ENCODE data around the gene EXOC2. TPM values are rescaled to one million over a fixed set of nuclear protein-coding genes. Genes with fewer than 3 reads are reported as not detected.

The EXOC2 gene
- total RNA-seq, 1 experiment from 2014 or later, result 41.4 TPM

DNA sequence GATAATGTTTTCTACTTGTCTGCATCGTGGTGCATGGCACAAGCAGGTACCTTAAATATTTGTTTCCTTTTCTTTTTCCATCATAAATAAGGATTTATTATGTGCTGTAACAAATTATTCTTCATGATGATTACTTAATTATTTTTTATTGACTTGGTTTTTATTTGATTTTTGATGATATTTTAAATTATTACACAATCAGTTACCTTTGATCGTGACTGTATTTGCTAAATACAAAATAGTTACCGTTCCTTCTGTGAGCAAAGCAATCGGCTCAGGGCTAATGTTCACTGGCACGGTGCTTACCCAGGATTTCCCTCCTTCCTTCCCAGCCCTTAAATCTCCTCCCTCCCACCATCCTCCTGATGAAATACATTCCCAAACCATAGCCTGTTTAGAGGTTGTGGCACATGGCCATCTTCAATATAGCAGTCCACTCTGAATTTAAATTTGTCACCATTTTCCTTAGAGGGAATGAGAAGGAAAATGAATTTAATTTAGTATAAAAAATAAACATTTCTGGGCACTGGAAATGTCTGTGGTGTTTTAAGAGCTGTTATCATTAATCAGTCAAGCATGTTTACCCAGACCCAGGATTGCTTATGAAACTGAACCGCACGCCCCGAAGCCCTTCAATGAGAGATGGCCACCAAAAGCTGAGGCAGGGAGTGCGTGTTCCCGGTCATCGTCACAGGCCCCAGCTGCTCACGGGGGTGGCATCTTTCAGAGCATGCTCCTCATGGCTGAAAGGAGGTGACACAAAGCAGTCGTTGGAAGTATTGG is 23.0 kb upstream of the EXOC2 start:
- DNase-seq, result no peak

DNA sequence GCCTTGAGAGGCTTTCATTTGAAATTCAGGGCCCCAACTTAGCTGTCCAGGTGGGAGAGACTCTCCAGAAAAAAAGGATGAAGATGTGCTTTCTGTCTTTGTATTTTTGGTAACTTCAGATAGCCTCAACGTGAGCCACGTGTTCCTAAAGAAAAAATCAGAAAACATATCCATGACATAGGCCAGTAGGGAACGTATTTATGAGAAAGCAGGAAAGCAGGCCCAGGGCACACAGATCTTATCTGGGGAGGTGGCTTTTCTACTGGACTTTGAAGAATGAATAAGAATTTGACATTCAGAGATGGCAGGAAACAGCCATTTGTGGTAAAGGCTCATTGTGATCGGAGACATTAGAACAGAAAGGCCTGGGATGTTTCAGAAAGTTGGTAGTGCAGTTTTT is 21.2 kb upstream of the EXOC2 start:
- H3K4me3 ChIP-seq (ENCODE audit: insufficient read depth, low read depth, low read length), result no peak overlapping the region
- no peak for DNase-seq
- peaks cover 7% of the 10 kb centered on the region for H3K27me3 ChIP-seq (ENCODE audit: control insufficient read depth, insufficient read depth, low read length)
- H3K36me3 ChIP-seq (replicated peaks; ENCODE audit: control insufficient read depth, insufficient read depth, low read length), result no peaks in the 10 kb centered on the region

More for the DNA sequence above, 23.0 kb upstream of the EXOC2 start:
- no peaks in the 10 kb centered on the region for H3K36me3 ChIP-seq (replicated peaks; ENCODE audit: control insufficient read depth, insufficient read depth, low read length)
- H3K27me3 ChIP-seq (ENCODE audit: control insufficient read depth, insufficient read depth, low read length), result peaks cover 6% of the 10 kb centered on the region
- no peak overlapping the region for H3K4me3 ChIP-seq (ENCODE audit: insufficient read depth, low read depth, low read length)

- peaks cover 7% of the 10 kb centered on the region for H3K27me3 ChIP-seq (ENCODE audit: control insufficient read depth, insufficient read depth, low read length)
- no peak for DNase-seq
- H3K36me3 ChIP-seq (replicated peaks; ENCODE audit: control insufficient read depth, insufficient read depth, low read length), result no peaks in the 10 kb centered on the region
- H3K4me3 ChIP-seq (ENCODE audit: insufficient read depth, low read depth, low read length), result no peak overlapping the region
Measured at GRCh38 chr6:713351-713750, 20.4 kb upstream of the EXOC2 start.

DNA sequence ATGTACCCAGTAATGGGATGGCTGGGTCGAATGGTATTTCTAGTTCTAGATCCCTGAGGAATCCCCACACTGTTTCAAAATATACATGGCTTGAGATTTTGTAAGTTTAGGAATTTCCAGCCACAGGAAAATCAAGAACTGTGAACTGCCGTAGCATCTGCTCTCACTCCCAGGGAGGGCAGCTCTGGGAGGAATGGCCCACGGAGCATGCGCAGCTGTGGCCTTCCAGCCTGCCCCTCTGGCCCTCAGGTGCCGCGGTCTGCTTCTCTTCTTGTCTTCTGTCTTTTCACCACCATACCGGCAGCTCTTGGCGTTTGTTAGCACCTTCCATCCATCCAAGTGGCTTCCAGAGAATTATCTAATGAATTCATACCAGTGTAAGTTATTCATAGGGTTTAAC is 19.9 kb upstream of the EXOC2 start:
- H3K27me3 ChIP-seq (ENCODE audit: control insufficient read depth, insufficient read depth, low read length), result peaks cover 7% of the 10 kb centered on the region
- no peaks in the 10 kb centered on the region for H3K36me3 ChIP-seq (replicated peaks; ENCODE audit: control insufficient read depth, insufficient read depth, low read length)
- no peak overlapping the region for H3K4me3 ChIP-seq (ENCODE audit: insufficient read depth, low read depth, low read length)
- no peak for DNase-seq

DNA sequence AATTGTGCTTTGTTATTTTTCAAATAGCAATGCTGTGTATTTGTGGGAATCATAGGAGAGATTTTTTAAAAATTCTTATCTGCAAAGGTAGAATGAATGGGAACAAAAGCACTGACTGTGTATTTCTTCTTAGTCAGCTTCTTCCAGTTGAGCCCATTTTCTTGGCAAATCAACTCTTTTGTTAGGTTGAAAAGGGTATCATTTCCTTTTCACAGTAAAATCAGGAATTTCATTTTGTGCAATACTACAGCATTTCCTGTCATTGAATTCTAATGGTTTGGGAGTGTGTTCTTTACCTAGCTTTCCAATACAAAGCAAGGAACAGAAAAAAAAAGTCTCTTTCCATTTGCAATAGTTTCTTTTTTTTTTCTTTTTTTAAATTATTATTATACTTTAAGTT is 19.0 kb upstream of the EXOC2 start:
- Histone ChIP-seq H3K27me3 (ENCODE audit: control insufficient read depth, insufficient read depth, low read length) (peaks cover 7% of the 10 kb centered on the region), H3K4me3 (ENCODE audit: insufficient read depth, low read depth, low read length) (no peak overlapping the region), H3K36me3 (replicated peaks; ENCODE audit: control insufficient read depth, insufficient read depth, low read length) (no peaks in the 10 kb centered on the region)
- DNase-seq, result no peak

DNA sequence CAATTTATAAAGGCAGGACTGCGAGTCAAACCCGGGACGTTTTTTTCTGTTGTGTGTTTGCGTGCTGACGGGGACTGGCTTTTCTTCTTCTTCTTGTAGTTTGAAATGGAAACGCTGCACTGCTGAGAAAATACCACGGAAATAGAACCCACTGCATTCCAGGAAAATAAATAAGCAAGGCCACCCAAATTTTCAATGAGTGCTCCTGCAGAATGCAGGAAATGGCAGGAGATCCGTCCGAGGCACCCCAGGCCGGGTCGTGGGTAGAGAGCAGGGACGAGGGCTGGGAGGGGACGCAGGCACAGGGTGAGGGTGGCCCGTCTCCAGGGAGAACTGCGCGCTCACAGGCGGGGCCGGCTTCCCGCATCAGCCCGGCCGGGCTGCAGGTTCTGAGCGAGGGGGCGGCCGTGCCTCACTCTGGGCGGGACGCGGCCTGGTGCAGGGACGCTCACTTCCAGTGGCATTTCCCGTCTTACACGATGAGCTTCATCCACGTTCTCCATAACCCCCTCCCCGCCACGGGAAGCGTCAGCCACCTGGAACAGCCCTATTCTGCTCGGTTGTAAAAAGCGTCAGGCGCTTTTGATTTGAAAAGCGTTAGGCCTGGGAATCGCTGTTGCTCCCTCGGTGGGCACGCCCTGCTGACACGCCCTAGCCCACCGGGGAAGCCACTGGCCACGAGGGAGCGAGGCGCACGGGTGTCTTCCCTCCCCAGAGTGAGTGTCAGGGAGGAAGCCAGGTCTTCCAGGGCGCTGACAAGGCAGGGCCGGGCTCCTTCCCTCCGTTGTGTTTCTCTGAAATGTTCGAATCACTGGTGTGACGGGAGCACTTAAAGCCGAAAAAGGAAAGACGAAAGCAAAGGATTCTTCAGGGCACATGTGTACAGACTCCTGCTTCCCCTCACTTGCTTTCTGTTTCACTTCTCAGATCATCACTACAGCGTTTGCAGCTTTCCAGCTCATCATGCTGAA is 17.9 kb upstream of the EXOC2 start:
- DNase-seq, result peak; percentile 86
- H3K36me3 ChIP-seq (replicated peaks; ENCODE audit: control insufficient read depth, insufficient read depth, low read length), result no peaks in the 10 kb centered on the region
- peaks cover 7% of the 10 kb centered on the region for H3K27me3 ChIP-seq (ENCODE audit: control insufficient read depth, insufficient read depth, low read length)
- H3K4me3 ChIP-seq (ENCODE audit: insufficient read depth, low read depth, low read length), result peak overlapping the region; percentile 54

- H3K4me3 ChIP-seq (ENCODE audit: insufficient read depth, low read depth, low read length), result no peak overlapping the region
Measured at GRCh38 chr6:709471-710056, 16.6 kb upstream of the EXOC2 start.

DNA sequence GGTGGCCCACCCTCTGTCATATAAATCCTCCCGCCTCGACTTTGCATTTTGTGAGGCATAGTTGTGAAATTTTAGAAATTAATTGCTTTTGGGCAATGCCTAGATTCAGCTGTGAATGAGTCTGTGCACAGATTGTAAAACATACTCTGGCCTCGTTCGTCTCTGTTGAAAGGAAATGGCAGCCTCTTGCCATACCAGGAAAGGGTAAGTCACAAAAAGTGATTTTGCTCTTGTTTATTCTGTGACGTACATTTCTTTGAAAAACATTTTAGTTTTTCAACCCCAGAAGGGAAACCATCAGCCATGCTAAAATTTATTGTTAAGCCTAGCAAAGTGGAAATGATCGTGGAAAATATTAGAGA is 15.3 kb upstream of the EXOC2 start:
- H3K4me3 ChIP-seq (ENCODE audit: insufficient read depth, low read depth, low read length), result no peak overlapping the region
- DNase-seq, result no peak
- no peaks in the 10 kb centered on the region for H3K36me3 ChIP-seq (replicated peaks; ENCODE audit: control insufficient read depth, insufficient read depth, low read length)
- peaks cover 7% of the 10 kb centered on the region for H3K27me3 ChIP-seq (ENCODE audit: control insufficient read depth, insufficient read depth, low read length)

More at GRCh38 chr6:709471-710056, 16.6 kb upstream of the EXOC2 start:
- peaks cover 7% of the 10 kb centered on the region for H3K27me3 ChIP-seq (ENCODE audit: control insufficient read depth, insufficient read depth, low read length)
- no peak for DNase-seq
- H3K36me3 ChIP-seq (replicated peaks; ENCODE audit: control insufficient read depth, insufficient read depth, low read length), result no peaks in the 10 kb centered on the region

- DNase-seq, result no peak
- Histone ChIP-seq H3K27me3 (ENCODE audit: control insufficient read depth, insufficient read depth, low read length) (peaks cover 7% of the 10 kb centered on the region), H3K4me3 (ENCODE audit: insufficient read depth, low read depth, low read length) (no peak overlapping the region), H3K36me3 (replicated peaks; ENCODE audit: control insufficient read depth, insufficient read depth, low read length) (no peaks in the 10 kb centered on the region)
Measured at GRCh38 chr6:707576-708236, 14.8 kb upstream of the EXOC2 start.

- Histone ChIP-seq H3K27me3 (ENCODE audit: control insufficient read depth, insufficient read depth, low read length) (peaks cover 7% of the 10 kb centered on the region), H3K4me3 (ENCODE audit: insufficient read depth, low read depth, low read length) (no peak overlapping the region), H3K36me3 (replicated peaks; ENCODE audit: control insufficient read depth, insufficient read depth, low read length) (no peaks in the 10 kb centered on the region)
- DNase-seq, result no peak
Measured at GRCh38 chr6:706819-707381, 14.0 kb upstream of the EXOC2 start.

- peaks cover 2% of the 10 kb centered on the region for H3K27me3 ChIP-seq (ENCODE audit: control insufficient read depth, insufficient read depth, low read length)
- H3K4me3 ChIP-seq (ENCODE audit: insufficient read depth, low read depth, low read length), result no peak overlapping the region
- H3K36me3 ChIP-seq (replicated peaks; ENCODE audit: control insufficient read depth, insufficient read depth, low read length), result no peaks in the 10 kb centered on the region
- DNase-seq, result no peak
Measured at GRCh38 chr6:706146-706545, 13.2 kb upstream of the EXOC2 start.

DNA sequence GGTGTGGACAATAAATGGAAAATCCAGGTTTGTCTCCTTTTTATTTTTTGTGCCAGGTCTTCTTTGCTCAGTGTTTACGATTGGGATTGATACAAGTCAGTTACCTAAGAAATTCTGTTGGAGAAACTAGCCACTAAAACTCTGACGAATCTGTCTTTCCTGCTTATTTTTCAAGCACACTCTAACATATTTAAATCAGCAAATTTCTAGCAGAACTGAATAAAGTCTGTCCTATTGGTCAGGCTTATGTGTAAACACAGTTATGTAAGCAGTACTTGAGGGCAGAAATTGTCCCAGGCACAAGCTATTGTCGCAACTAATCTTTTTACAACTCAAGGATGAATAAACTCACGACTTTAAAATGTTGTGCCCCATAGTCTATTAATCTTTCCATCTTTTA is 12.1 kb upstream of the EXOC2 start:
- Histone ChIP-seq H3K36me3 (replicated peaks; ENCODE audit: control insufficient read depth, insufficient read depth, low read length) (no peaks in the 10 kb centered on the region), H3K27me3 (ENCODE audit: control insufficient read depth, insufficient read depth, low read length) (peaks cover 1% of the 10 kb centered on the region; the same call in 1 of the 2 replicates)

GRCh38 chr6:704046-704445 is 11.1 kb upstream of the EXOC2 start:
- no peak for DNase-seq
- Histone ChIP-seq H3K36me3 (replicated peaks; ENCODE audit: control insufficient read depth, insufficient read depth, low read length) (no peaks in the 10 kb centered on the region), H3K4me3 (ENCODE audit: insufficient read depth, low read depth, low read length) (no peak overlapping the region), H3K27me3 (ENCODE audit: control insufficient read depth, insufficient read depth, low read length) (no peaks in the 10 kb centered on the region)

More for the DNA sequence above, 12.1 kb upstream of the EXOC2 start:
- H3K4me3 ChIP-seq (ENCODE audit: insufficient read depth, low read depth, low read length), result no peak overlapping the region
- DNase-seq, result no peak

- no peaks in the 10 kb centered on the region for H3K27me3 ChIP-seq (ENCODE audit: control insufficient read depth, insufficient read depth, low read length)
- H3K4me3 ChIP-seq (ENCODE audit: insufficient read depth, low read depth, low read length), result no peak overlapping the region
- H3K36me3 ChIP-seq (replicated peaks; ENCODE audit: control insufficient read depth, insufficient read depth, low read length), result no peaks in the 10 kb centered on the region
- DNase-seq, result no peak
Measured at GRCh38 chr6:703552-703951, 10.6 kb upstream of the EXOC2 start.

Data from H7 (cell line).